ENCODE measurements around the gene C20orf141.
"Not testable (repeated sequence)": the region's sequence is repeated elsewhere in the genome, so short reads cannot be mapped to it uniquely, and the experiment has no call there.

The C20orf141 gene

DNA sequence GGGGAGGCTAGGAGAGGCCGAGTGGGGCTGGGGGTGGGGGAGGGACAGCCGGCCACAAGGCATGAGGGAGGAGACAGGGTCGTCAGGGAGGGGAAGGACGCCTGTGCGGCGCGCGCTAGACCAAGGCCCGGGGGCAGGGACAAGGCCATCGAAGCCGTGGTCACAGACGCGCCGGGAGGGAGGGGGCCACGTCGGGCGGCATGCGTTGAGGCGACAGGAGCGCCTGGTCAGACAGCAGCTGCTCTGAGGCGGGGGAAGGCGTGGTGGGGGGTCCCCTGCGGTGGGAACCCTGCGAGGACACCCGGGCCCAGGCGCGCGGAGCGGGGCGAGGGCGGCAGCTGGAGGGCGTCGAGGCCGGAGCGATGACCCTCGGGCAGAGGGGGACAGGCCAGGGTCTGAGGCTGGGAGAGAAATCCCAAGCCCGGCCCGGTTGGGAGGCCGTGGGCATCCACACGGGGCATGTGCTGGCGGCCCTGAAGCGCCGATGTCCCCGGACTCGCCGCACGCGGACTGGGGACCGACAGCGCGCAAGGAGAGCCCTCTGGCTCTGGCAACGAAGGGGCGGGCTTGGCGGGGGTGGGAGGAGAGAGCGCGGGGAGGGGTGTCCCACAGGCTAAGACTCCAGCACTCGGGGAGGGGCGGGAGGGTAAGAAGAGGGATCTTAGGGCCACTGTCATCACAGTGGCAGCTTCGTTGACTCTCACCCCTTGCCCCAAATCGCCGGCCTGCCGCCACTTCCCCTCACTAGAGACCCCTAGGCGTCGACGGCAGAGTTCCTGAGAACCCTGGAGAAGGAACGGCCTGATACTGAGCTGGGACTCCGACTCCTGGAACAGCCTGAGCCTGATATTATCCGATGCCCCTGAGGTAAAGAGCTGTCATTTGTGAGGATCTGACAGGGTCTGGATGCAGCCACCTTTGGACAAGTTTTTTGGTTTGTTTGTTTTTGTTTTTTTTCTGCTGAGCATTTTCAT, 6.4 kb downstream of the C20orf141 start:
- no peak for DNase-seq

DNA sequence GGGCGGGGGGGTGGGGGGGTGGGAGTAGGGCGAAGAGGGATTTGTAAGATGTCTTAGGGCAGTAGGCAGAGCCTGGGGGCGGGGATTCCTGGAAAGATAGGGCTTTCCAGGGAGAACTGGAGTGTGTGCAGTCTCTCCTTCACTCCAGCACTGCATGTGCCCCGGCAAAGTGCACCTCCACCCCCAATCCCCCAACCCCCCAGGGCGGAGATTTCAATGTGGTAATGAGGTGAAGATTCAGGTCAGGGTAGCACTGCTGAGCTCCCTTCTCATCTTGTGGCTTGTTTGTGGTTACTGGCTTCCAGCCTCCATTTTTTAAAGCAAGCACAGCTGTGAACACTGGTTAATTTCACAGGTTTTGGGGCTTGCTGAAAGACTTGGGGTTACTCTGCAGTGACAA, 7.3 kb downstream of the C20orf141 start:
- no peak for DNase-seq

DNA sequence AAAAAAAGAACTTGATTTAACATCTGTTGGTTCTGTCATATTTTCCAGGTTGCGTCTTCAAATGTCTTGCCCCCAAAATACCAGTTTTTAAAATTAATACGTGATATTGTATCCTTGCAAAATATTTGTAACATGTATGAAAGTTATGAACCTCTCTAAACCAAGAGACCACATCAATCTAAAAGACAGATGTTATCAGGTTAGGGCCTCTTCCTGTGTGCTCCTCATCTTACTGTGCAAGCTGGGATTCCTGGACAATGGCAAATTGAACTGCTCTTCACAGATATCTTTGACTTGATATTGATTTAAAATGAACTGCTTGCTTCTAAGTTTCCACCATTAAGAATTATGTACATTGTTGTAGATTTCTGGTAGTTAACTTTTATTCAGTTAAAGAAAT, 11.0 kb downstream of the C20orf141 start:
- no peak for DNase-seq

DNA sequence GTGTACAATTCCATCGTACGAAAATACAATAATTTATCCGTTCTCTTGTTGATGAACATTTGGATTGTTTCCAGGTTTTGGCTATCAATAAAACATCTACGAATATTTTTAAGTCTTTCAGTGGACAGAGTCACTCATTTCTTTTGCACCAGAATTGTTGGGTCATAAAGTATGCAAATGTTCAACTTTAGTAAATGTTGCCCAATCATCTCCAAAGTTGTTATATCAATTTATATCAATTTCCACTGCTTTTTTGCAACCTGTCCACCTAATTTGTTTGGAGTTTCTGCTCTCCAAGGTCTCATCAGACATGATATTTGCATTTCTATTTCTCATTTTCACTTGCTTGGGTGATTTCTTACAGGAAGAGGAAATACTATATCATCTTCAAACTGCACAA, 11.9 kb downstream of the C20orf141 start:
- no peak for DNase-seq

DNA sequence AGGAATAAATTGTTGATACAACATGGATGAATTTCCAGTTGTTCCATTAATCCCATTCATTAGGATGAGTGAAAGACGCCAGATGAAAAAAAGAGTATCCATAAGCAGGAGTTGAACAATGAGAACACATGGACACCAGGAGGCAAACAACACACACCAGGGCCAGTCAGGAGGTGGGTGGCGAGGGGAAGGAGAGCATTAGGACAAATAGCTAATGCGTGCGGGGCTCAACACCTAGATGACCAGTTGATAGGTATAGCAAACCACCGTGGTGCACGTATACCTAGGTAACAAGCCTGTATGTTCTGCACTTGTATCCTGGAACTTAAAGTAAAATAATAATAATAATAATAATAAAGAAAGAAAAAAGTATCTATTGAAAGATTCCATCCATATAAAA, 14.6 kb downstream of the C20orf141 start:
- no peak for DNase-seq

DNA sequence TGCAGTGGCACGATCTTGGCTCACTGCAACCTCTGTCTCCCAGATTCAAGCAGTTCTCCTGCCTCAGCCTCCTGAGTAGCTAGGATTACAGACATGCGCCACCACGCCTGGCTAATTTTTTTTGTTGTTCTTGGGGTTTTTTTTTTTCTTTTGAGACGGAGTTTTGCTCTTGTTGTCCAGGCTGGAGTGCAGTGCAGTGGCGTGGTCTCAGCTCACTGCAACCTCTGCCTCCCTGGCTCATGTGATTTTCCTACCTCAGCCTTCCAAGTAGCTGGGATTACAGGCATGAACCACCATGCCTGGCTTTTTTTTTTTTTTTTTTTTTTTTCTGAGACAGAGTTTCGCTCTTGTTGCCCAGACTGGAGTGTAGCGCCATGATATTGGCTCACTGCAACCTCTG, 16.4 kb downstream of the C20orf141 start:
- DNase-seq: not testable (repeated sequence)

DNA sequence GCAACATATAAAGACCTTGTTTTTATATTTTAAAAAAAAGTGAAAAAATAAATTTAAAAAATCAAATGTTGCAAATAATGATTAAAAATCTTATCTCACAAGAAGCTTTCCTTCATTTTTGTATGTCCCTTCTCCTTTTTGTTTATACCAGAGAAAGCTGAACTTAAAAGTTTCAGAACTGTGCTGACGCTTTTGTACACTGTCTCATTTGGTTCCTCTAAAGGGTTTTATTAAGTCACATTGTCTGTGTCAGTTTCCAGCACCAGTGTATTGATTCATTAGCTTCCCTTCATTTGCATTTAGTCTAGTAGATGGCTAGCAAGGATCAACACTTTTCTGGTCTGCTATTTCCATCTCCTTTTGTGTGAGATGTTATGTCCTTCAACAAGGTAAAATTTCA, 19.0 kb downstream of the C20orf141 start:
- DNase-seq: peak; percentile 75

DNA sequence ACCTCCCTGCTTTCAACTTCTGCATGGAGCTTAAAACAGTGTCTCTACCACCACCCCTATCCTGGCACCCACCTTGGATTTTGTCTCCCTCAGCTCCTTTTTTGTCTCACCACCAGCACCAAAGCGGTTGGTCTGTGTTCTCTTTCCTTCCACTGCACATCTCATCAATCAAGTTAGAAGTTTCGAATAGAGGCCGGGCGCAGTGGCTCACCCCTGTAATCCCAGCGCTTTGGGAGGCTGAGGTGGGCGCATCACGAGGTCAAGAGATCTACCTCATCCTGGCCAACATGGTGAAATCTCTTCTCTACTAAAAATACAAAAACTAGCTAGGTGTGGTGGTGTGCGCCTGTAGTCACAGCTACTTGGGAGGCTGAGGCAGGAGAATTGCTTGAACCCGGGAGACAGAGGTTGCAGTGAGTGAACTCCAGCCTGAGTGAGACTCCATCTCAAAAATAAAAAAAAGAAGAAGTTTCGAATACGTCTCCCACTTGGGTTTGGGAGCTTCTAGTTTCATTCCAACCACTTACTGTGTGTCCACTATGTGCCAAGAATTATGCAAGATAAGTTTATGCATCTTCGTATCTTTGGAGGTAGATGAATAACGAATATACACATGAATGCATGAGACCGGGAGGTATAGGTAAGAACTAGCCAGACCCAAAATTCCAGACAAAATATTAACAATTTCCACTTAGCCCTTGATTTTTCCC, 19.8 kb downstream of the C20orf141 start:
- peak; percentile 52 for DNase-seq

DNA sequence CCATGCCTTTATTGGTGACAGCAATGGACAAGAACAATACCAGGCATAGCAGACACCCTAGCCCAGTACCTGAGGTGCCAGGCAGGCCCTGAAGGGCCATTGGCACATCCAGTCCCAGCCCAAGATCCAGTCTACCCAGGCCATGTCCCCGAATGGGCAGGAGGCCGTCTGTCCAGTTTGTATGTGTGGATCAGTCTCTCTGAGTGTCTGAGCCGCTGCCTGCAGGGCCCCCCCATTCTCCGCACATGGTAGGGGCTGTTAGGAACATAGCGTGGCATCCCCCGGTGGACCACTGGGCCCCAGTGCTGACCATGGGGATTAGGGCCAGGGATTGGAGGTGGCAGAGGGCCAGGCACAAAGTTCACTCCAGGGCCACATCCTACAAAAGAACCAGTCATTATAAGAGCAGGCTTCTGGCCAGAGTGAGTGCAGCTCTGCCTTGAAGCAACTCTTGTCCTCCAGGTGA, 20.6 kb downstream of the C20orf141 start:
- no peak for DNase-seq

DNA sequence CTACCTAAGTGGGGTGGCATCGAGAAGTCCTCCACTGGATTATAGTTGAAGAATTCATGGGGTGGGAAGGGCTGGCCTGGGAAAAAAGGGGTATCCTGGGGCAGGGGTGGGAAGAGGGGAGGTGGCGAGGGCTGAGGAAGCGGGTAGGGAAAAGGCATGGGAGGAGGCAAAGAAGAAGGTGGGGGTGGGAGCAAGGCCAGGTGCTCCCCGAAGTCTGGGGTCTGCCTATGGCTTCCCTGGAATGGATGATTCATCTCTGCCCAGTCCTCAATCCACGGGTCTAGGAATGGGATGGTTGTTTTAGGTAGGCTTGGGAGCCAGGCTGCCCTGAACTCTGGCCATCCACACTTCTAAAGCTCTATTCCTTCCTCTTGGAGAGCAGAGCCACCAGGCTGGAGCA, 21.2 kb downstream of the C20orf141 start:
- DNase-seq: no peak

DNA sequence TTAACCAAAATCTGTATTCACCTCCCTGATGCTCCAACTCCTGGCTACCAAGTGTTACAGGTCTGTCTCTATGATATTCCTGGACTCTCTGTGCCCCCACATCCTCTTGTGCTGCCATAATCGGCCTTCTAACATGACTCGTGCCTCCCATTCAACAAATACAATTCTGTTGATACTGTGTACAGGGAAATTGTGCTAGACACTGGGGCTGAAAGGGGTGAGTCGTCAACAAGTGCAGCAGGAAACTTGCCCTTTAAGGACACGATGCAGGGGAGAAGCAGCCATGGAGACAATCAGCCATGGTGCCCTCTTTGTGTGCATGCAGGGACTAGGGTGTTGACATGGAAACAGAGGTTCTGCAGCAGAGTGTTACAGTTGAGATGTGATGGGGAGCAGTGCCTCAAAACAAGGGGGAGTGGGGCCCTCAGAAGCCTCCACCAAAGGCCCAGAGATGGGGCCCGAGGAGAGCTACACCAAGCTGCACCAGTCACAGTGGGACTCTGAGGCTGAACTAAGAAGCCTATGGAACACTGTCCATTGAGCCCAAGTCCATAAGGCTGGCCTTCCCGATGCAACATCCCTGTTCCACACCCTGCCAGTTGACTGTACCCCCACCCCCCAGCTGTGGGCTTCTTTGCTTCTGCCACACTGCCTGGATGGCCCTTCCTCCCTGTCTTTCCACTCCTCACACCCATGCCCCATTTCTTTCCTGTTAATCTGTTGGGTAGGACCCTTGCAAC, 22.6 kb downstream of the C20orf141 start:
- DNase-seq: no peak

DNA sequence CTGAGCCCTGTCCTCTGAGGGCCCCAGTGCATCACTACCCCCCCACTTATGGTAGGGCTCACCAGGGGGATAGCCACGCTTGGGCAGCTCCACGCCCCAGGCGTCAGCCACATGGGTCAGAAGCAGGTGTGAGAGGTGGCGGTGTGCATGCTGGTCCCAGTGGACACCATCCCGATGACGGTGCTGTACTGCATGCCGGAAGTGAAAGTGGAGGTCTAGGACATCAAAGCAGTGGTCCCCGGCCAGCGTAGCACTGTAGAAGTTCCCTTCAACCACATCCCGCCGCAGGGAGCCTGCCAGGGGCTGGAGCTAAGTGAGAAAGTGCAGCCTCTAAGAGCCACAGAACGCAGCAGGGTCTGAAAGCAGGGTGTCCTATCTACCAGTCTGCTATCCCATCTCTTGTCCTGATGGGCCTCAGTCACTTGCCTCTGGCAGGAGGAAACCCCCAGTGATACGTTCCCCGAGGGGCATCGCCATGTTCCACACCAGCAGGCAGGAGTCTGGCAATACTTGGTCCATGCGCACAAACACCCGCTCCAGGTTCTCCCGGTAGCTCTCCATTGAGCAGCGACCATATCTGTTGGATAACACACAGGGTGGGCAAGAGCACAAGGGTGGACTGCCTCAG, 23.5 kb downstream of the C20orf141 start:
- no peak for DNase-seq

DNA sequence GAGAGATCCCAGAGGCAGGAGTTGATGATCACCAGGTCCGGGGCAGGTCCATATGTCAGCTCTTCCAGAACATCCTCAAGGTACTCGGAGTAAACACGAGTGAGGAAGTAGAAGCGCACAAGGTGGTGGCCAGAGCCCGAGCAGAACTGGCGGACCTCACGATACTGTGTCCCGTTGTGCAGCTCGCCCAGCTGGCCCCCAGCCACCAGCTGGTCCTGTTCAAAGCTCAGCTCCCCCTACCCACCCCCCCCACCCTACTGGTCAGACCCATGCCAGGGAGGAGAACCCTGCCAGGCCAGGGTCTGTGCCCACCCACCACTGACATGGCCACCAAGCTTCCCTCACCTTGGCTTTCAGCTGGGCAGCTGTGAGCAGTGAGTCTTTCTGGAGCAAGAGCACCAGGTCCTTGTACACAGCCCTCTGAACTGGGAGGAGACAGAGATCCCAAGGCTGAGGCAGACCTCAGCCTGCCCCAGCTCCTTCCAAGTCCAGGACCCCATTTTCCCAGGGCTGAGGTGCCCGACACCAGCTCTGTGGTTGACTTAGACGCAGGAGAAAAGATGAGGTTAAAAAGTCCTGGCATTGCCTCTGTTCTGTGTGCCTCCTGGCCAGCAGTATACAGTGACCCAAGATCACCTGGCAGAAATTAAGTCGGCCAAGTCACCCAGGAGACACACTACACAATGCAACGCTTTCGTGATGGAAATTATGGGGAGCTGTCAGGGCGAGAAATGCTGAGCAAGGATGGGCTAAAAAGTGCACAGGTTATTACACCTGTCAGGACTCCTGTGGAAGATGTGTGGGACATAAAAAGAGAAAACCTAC, 24.3 kb downstream of the C20orf141 start:
- DNase-seq: no peak

DNA sequence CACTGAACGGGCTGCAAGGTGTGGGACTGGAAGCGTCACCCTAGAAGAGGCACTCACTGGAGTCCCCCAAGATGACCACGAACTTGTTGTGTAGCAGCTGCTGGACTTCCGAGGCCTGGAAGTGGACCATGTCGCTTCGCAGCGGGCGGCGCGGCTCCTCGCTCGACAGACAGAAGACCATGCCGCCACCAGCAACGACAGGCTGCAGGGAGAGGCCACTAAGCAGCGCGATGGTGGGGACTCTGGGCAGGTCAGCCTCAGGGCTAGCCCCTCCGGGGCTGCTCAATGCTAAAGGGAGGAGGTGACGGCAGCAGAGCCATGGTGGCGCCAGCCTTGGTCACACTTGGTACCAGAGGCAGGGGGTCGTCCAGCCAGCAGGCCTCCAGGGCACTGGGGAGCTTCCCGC, 24.9 kb downstream of the C20orf141 start:
- no peak for DNase-seq

DNA sequence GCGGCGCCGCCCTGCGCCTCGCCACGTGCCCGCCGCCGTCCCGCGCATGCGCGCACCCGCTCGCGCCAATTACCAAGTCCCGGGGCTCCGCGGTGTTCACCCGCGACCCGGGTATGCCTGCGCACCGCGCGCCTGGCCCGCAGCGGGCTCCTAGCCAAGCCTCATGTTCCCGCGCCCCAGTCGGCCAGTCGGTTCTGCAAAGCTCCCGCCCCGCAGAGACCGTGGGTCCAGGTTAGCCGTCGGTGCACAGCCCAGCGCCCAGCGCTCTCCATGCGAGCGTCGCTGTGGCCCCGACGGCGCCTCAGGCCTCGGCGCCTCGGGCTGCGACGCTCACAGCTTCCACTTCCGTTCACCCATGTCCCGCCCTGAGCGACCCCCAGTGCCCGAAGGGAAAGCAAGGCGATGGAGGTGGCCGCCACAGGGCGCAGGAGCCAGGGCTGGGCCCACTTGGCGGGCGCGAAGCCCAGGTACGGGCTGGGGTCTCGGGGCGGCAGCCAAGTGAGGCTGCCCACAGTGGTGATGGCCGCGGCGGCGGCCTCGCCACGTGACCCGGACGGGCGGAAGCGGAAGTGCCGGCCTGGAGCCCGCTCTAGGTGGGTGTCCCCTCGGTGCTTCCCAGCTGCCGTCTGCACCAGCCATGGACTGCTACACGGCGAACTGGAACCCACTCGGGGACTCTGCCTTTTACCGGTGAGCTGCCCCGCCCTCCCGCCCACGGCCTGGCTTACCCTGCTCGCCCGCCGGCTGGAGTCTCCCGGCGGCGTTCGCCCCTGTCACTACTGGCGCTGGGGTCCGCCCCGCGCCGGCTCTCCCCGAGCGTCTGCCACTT, 25.6 kb downstream of the C20orf141 start, which contains the start of the genes PCED1A and VPS16:
Gene PCED1A (minus strand): TSS at position 518 of the 829 bp plus-strand sequence. CDS start 743 bp downstream, outside the sequence.
Gene VPS16 (plus strand): TSS at position 608 of the 829 bp plus-strand sequence. CDS start 30 bp downstream, at position 638.
- DNase-seq: peak; percentile 91

DNA sequence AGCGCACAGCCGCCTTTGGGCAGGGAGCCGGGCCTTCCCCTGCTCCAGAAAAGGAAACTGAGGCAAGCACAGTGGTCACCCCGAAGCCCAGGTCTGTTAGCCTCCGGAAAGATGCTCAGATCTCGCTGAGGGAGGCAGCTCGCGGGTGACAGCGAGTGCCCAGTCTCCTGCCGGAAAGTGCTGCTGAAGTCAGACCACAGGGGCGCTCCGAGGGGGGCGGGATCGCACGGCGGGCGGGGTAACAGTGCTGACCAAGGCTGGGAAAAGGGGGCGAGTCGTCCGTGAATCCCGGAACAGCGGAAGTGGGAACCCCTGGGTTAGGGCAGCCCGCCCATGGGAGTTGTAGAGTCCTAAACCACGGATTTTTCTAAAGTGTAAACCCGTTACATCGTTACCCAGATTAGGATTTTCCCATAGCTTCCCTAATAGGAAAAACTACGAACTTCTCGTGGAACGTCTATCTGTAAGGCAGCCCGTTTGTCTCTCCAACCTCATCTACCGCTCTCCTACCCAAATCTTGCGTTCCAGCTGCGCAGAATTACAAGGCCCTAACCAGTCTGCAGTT, 26.3 kb downstream of the C20orf141 start:
- peak; percentile 66 for DNase-seq

DNA sequence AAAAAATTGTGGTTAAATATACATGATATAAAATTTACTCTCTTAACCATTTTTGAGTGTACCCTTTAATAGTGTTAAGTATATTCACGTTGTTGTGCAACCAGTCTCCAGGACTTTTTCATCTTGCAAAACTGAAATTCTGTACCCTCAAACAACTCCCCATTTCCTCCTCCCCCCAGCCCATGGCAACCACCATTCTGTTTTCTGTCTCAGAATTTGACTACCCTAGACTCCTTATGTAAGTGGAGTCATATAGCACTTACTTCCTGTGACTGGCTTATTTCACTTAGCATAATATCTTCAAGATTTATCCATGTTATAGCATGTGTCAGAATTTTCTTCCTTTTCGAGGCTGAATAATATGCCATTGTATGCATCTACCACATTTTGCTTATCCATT, 30.8 kb downstream of the C20orf141 start:
- DNase-seq: peak; percentile 30

DNA sequence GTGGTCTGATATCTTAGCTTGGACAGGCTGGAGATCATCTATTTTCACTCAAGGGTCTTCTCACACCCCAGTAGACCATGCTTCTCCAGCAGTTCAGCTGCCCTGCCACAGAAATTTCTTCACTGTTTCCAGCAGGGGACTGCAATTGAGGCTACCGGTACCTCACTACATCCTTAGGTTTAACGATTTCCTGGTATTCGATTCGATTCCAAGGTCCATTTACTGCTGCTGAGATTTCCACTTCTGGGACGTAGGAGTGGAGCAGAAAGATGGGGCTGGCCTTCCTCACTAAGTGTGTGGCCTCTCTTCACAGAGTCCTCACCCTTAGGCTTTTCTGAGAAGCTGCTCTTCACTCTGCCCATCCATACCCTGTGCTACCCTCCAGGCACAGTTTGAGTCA, 31.9 kb downstream of the C20orf141 start:
- no peak for DNase-seq

DNA sequence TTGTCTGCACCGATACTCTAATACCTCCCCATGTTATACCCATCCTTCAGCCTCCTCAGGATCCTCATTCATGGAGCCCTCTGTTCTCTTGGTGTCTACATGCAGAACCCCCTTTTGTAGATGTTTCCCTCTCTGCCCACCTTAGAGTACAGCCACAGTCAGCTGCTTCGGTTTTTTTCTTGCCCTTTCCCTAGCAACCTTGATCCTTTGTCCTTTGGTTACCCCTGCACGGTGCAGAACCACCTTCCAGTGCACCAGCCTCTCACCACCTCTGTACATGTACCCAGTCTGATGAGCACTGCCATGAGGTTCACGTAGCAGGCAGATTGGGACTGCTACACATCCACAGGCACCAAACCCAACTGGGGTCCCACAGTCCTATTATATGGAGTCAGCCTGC, 33.0 kb downstream of the C20orf141 start:
- DNase-seq: no peak

DNA sequence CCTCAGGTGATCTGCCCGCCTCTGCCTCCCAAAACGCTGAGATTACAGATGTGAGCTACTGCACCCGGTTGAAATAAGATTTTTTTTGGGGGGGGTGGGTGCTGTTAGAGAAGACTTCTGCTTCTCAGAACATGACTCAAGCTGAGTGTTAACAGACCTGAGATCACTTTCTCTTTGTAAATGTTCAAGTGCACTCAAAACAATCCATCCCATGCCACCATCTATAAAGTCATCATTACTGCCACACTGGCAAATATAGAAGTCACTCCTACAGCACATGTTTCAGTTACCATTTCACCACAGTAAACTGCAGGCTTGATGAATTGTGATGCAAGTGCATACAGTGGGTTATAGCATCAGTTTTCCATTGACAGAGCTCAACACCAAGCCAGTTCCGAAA, 34.7 kb downstream of the C20orf141 start:
- DNase-seq: peak; percentile 44

All from suppressor macrophage treated with lipopolysaccharide for 4 hours (primary cell).